Cardiac septum (tissue), 1 donor: ENCODE measurements around the gene P3H1. TPM values are rescaled to one million over a fixed set of nuclear protein-coding genes. Genes with fewer than 3 reads are reported as not detected.

Experiments
- total RNA-seq: library from RNA; stranded (reverse); fragmentation: NEBNext Ultra II Directional; extraction: Animal tissue kit (Norgen Biotek cat#: 25700); gene quantifications from one replicate; pipeline ENCODE4 v1.2.1, GENCODE V29; 2021
- donor health status: DM: no; HTN: no; CAD: no.

The P3H1 gene
- total RNA-seq, 1 donor from 2014 or later = 12.2 TPM

Other genes starting within 250 kb of the P3H1 start
- gene PPIH, start 108.6 kb downstream of the P3H1 start, total RNA-seq = 18.3 TPM
- 717 TPM for gene YBX1, start 84.6 kb downstream of the P3H1 start, total RNA-seq
- not detected for gene CLDN19, start 26.8 kb downstream of the P3H1 start, total RNA-seq
- 11.0 TPM for gene C1orf50, start 221 bp upstream of the P3H1 start, total RNA-seq
- gene TMEM269, start 18.0 kb upstream of the P3H1 start, total RNA-seq = not detected
- 8.5 TPM for gene ERMAP, start 50.1 kb upstream of the P3H1 start, total RNA-seq
- gene SVBP, start 50.4 kb upstream of the P3H1 start, total RNA-seq = 17.7 TPM
- 6.5 TPM for gene ZNF691, start 79.6 kb upstream of the P3H1 start, total RNA-seq
- gene SLC2A1, start 191.8 kb upstream of the P3H1 start, total RNA-seq = 31.9 TPM